Activated T-helper 17 cell treated with anti-CD3 and anti-CD28 coated beads, Interleukin-2, amount 50 U/mL, for 72 hours (primary cell): ENCODE data around the gene CHI3L2. TPM values are rescaled to one million over a fixed set of nuclear protein-coding genes. Genes with fewer than 3 reads are reported as not detected.

Source experiments
- ATAC-seq: fragments of 150-1000 bp; cut with Tn5 transposase; replicated peaks from 2 replicates; pipeline ENCODE4 v1.10.0; 2021; ENCODE audit warnings: mild to moderate bottlenecking, moderate library complexity
- H3K27ac Mint-ChIP-seq: one replicate; pipeline ENCODE4 v1.8.0; 2022; ENCODE audit warnings: mixed read lengths
- H3K27me3 Mint-ChIP-seq: one replicate; pipeline ENCODE4 v1.8.0; 2022; ENCODE audit warnings: mixed read lengths
- H3K36me3 Mint-ChIP-seq: one replicate; pipeline ENCODE4 v1.8.0; 2022; ENCODE audit warnings: low read depth, mild to moderate bottlenecking, mixed read lengths
- H3K4me1 Mint-ChIP-seq: one replicate; pipeline ENCODE4 v1.8.0; 2022; ENCODE audit warnings: mixed read lengths
- H3K4me3 Mint-ChIP-seq: one replicate; pipeline ENCODE4 v1.8.0; 2022; ENCODE audit warnings: mild to moderate bottlenecking, mixed read lengths
- H3K9me3 Mint-ChIP-seq: one replicate; pipeline ENCODE4 v1.8.0; 2022; ENCODE audit warnings: mixed read lengths
- total RNA-seq, 2 donors: library from RNA; stranded (reverse); gene quantifications; one replicate each; pipeline ENCODE4 v1.2.3, GENCODE V29; 2022

CHI3L2 gene
- 1 to 10 TPM; 2.7 to 3.8 TPM for total RNA-seq

- Mint-ChIP-seq H3K36me3 (no peaks in the 10 kb centered on the region), H3K9me3 (no peaks in the 10 kb centered on the region), H3K4me1 (peaks cover 61% of the 10 kb centered on the region), H3K27me3 (no peaks in the 10 kb centered on the region), H3K27ac (peak within 1 kb of the TSS; percentile 12), H3K4me3 (peak within 1 kb of the TSS; percentile 68)
- ATAC-seq: peak; percentile 15
Observed at GRCh38 chr1:111227434-111227833, at the start of gene CHI3L2. TSS of gene CHI3L2 (plus strand) at chr1:111227713. CDS start at chr1:111227730, 17 bp downstream.

- H3K27ac Mint-ChIP-seq: peak overlapping the region; percentile 56
- H3K27me3 Mint-ChIP-seq: no peaks in the 10 kb centered on the region
- H3K4me3 Mint-ChIP-seq: no peak overlapping the region
- H3K4me1 Mint-ChIP-seq: peaks cover 22% of the 10 kb centered on the region
- H3K36me3 Mint-ChIP-seq: peaks cover 95% of the 10 kb centered on the region
- no peaks in the 10 kb centered on the region for H3K9me3 Mint-ChIP-seq
- no peak for ATAC-seq
Observed at GRCh38 chr1:111179968-111180533, 47.5 kb upstream of the CHI3L2 start.

- Mint-ChIP-seq H3K9me3 (no peaks in the 10 kb centered on the region), H3K4me1 (peaks cover 28% of the 10 kb centered on the region)
Observed at GRCh38 chr1:111182052-111182451, 45.5 kb upstream of the CHI3L2 start.

GRCh38 chr1:111183308-111184069 lies 44.0 kb upstream of the CHI3L2 start:
- no peaks in the 10 kb centered on the region for H3K9me3 Mint-ChIP-seq
- ATAC-seq: peak; percentile 24
- no peak overlapping the region for H3K4me3 Mint-ChIP-seq
- peaks cover 97% of the 10 kb centered on the region for H3K36me3 Mint-ChIP-seq
- peaks cover 35% of the 10 kb centered on the region for H3K4me1 Mint-ChIP-seq
- H3K27ac Mint-ChIP-seq: no peak overlapping the region
- H3K27me3 Mint-ChIP-seq: no peaks in the 10 kb centered on the region

More at GRCh38 chr1:111182052-111182451, 45.5 kb upstream of the CHI3L2 start:
- H3K27ac Mint-ChIP-seq: peak overlapping the region; percentile 73
- ATAC-seq: no peak
- H3K27me3 Mint-ChIP-seq: no peaks in the 10 kb centered on the region
- H3K4me3 Mint-ChIP-seq: no peak overlapping the region
- H3K36me3 Mint-ChIP-seq: peaks cover 95% of the 10 kb centered on the region

GRCh38 chr1:111184663-111185062 lies 42.9 kb upstream of the CHI3L2 start:
- Mint-ChIP-seq H3K27me3 (no peaks in the 10 kb centered on the region), H3K9me3 (no peaks in the 10 kb centered on the region), H3K27ac (no peak overlapping the region), H3K36me3 (peaks cover 98% of the 10 kb centered on the region), H3K4me3 (no peak overlapping the region), H3K4me1 (peaks cover 41% of the 10 kb centered on the region)
- ATAC-seq: no peak

GRCh38 chr1:111190931-111191451 lies 36.5 kb upstream of the CHI3L2 start:
- Mint-ChIP-seq H3K4me3 (no peak overlapping the region), H3K27me3 (no peaks in the 10 kb centered on the region), H3K27ac (peak overlapping the region; percentile 68), H3K4me1 (peaks cover 71% of the 10 kb centered on the region), H3K9me3 (no peaks in the 10 kb centered on the region), H3K36me3 (peaks cover 100% of the 10 kb centered on the region)
- no peak for ATAC-seq

GRCh38 chr1:111191496-111191895 lies 36.0 kb upstream of the CHI3L2 start:
- Mint-ChIP-seq H3K27ac (peak overlapping the region; percentile 96), H3K27me3 (no peaks in the 10 kb centered on the region), H3K4me3 (peak overlapping the region; percentile 94), H3K4me1 (peaks cover 76% of the 10 kb centered on the region), H3K36me3 (peaks cover 100% of the 10 kb centered on the region), H3K9me3 (no peaks in the 10 kb centered on the region)
- no peak for ATAC-seq

- Mint-ChIP-seq H3K27me3 (no peaks in the 10 kb centered on the region), H3K36me3 (peaks cover 100% of the 10 kb centered on the region), H3K27ac (peak overlapping the region; percentile 96), H3K9me3 (no peaks in the 10 kb centered on the region), H3K4me1 (peaks cover 80% of the 10 kb centered on the region), H3K4me3 (peak overlapping the region; percentile 94)
- no peak for ATAC-seq
Observed at GRCh38 chr1:111192074-111192473, 35.4 kb upstream of the CHI3L2 start.

- Mint-ChIP-seq H3K4me3 (peak overlapping the region; percentile 94), H3K4me1 (peaks cover 83% of the 10 kb centered on the region), H3K36me3 (peaks cover 100% of the 10 kb centered on the region), H3K27ac (peak overlapping the region; percentile 96), H3K9me3 (no peaks in the 10 kb centered on the region), H3K27me3 (no peaks in the 10 kb centered on the region)
- peak; percentile 37 for ATAC-seq
Observed at GRCh38 chr1:111192658-111193519, 34.6 kb upstream of the CHI3L2 start.

GRCh38 chr1:111193712-111194480 lies 33.6 kb upstream of the CHI3L2 start:
- no peaks in the 10 kb centered on the region for H3K9me3 Mint-ChIP-seq
- peaks cover 100% of the 10 kb centered on the region for H3K36me3 Mint-ChIP-seq
- ATAC-seq: no peak
- H3K4me1 Mint-ChIP-seq: peaks cover 78% of the 10 kb centered on the region
- peak overlapping the region; percentile 94 for H3K4me3 Mint-ChIP-seq
- no peaks in the 10 kb centered on the region for H3K27me3 Mint-ChIP-seq
- H3K27ac Mint-ChIP-seq: peak overlapping the region; percentile 96

GRCh38 chr1:111195002-111195684 lies 32.4 kb upstream of the CHI3L2 start:
- H3K36me3 Mint-ChIP-seq: peaks cover 100% of the 10 kb centered on the region
- no peaks in the 10 kb centered on the region for H3K27me3 Mint-ChIP-seq
- H3K4me1 Mint-ChIP-seq: peaks cover 71% of the 10 kb centered on the region
- no peaks in the 10 kb centered on the region for H3K9me3 Mint-ChIP-seq
- H3K4me3 Mint-ChIP-seq: peak overlapping the region; percentile 94
- peak overlapping the region; percentile 96 for H3K27ac Mint-ChIP-seq
- no peak for ATAC-seq

GRCh38 chr1:111196213-111196612 lies 31.3 kb upstream of the CHI3L2 start:
- Mint-ChIP-seq H3K27ac (peak overlapping the region; percentile 96), H3K36me3 (peaks cover 93% of the 10 kb centered on the region), H3K9me3 (no peaks in the 10 kb centered on the region), H3K4me1 (peaks cover 66% of the 10 kb centered on the region), H3K4me3 (peak overlapping the region; percentile 94), H3K27me3 (no peaks in the 10 kb centered on the region)
- ATAC-seq: no peak

- H3K9me3 Mint-ChIP-seq: no peaks in the 10 kb centered on the region
- H3K4me3 Mint-ChIP-seq: peak overlapping the region; percentile 94
- H3K4me1 Mint-ChIP-seq: peaks cover 60% of the 10 kb centered on the region
- peak; percentile 40 for ATAC-seq
- peaks cover 78% of the 10 kb centered on the region for H3K36me3 Mint-ChIP-seq
- peak overlapping the region; percentile 96 for H3K27ac Mint-ChIP-seq
- no peaks in the 10 kb centered on the region for H3K27me3 Mint-ChIP-seq
Observed at GRCh38 chr1:111197598-111198284, 29.8 kb upstream of the CHI3L2 start.
